Measurements from ENCODE around the gene SKAP2. TPM values are rescaled to one million over a fixed set of nuclear protein-coding genes. Genes with fewer than 3 reads are reported as not detected.

Gene SKAP2
- total and polyA plus RNA-seq, 2 of the 4 experiments (the other 2 are of a cell fraction), result 5.7 to 7.4 TPM

DNA sequence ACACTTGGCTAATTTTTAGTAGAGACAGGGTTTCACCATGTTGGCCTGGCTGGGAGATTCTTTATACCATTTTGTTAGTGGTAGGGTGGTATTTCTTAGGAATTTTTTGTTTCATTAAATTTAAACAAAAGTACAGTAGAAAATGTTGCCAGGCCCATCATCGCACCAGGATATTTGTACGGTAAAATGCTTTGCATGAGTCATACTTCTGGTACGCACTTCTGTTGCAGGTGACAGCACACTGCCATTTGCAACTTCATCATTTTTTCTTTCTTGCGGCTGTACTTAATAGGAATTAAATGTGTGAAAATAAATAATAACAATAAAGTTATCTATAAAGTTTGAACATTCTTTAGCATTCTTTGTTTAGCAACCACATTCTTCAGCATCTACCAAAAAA, 195.6 kb downstream of the SKAP2 start:
- Histone ChIP-seq H3K27ac (ENCODE audit: insufficient read depth, low read length) (no peak overlapping the region), H2BK5ac (ENCODE audit: low read depth, low read length, poor library complexity, severe bottlenecking) (no peak overlapping the region), H3K4me2 (ENCODE audit: low read depth, low read length) (no peak overlapping the region), H3K9me1 (ENCODE audit: insufficient read depth, low read length) (no peaks in the 10 kb centered on the region), H3K18ac (ENCODE audit: low read depth, low read length) (no peak overlapping the region), H2AK9ac (replicated peaks; ENCODE audit: low read depth, low read length, poor library complexity) (no peak overlapping the region), H3K9ac (ENCODE audit: low read depth, low read length) (no peak overlapping the region), H3K36me3 (ENCODE audit: control insufficient read depth, insufficient read depth, low read length) (no peaks in the 10 kb centered on the region), H2BK15ac (ENCODE audit: low read depth, low read length) (no peak overlapping the region), H2AK5ac (ENCODE audit: low read depth, low read length) (no peak overlapping the region), H4K5ac (ENCODE audit: low read depth, low read length) (no peak overlapping the region), H3K23ac (ENCODE audit: low read depth, low read length) (no peak overlapping the region), H3K56ac (ENCODE audit: extremely low read depth, insufficient read depth, low read length) (no peak overlapping the region), H2AFZ (replicated peaks; ENCODE audit: low read length, poor library complexity) (no peak overlapping the region), H4K20me1 (ENCODE audit: insufficient read depth, low read length) (no peaks in the 10 kb centered on the region), H3K4ac (ENCODE audit: low read depth, low read length) (no peak overlapping the region), H2BK20ac (ENCODE audit: low read depth, low read length) (no peak overlapping the region), H2BK120ac (ENCODE audit: low read depth, low read length) (no peak overlapping the region), H3K79me1 (ENCODE audit: low read depth in 1 of 2, low read length in 2 of 2) (no peaks in the 10 kb centered on the region), H3K4me1 (ENCODE audit: control insufficient read depth, insufficient read depth, low read length) (no peaks in the 10 kb centered on the region), H3K9me3 (ENCODE audit: control insufficient read depth, insufficient read depth, low read length) (no peaks in the 10 kb centered on the region), H3K14ac (replicated peaks; ENCODE audit: low read depth, low read length) (no peak overlapping the region), H4K8ac (ENCODE audit: low read depth in 2 of 2, low read length in 2 of 2) (no peak overlapping the region), H3K4me3 (ENCODE audit: insufficient read depth, low read depth, low read length) (no peak overlapping the region), H4K91ac (ENCODE audit: insufficient read depth, low read depth, low read length) (no peak overlapping the region), H3K27me3 (ENCODE audit: control insufficient read depth, insufficient read depth, low read length) (no peaks in the 10 kb centered on the region)
- ATAC-seq (ENCODE audit: low read depth) (no peak), DNase-seq (no peak)
- TF ChIP-seq RCOR1 (IDR thresholded peaks at IDR 0.05; ENCODE audit: insufficient replicate concordance, low read length) (no peak), RAD21 (IDR thresholded peaks at IDR 0.05; ENCODE audit: low read length) (no peak), NFE2L2 (IDR thresholded peaks at IDR 0.05; ENCODE audit: low read depth, low read length) (no peak), CEBPB (IDR thresholded peaks at IDR 0.05; ENCODE audit: low read depth, low read length) (no peak), MAZ (IDR thresholded peaks at IDR 0.05; ENCODE audit: borderline replicate concordance, low read depth, low read length) (no peak), BHLHE40 (IDR thresholded peaks at IDR 0.05; ENCODE audit: low read depth, low read length) (no peak), FOS (IDR thresholded peaks at IDR 0.05; ENCODE audit: low read depth, low read length) (no peak), CHD1 (IDR thresholded peaks at IDR 0.05; ENCODE audit: low read depth, low read length) (no peak), RFX5 (IDR thresholded peaks at IDR 0.05; ENCODE audit: low read depth, low read length) (no peak), MXI1 (IDR thresholded peaks at IDR 0.05; ENCODE audit: borderline replicate concordance, low read depth, low read length) (no peak), POLR2A (IDR thresholded peaks at IDR 0.05; ENCODE audit: low read depth, low read length) (no peak), MAFK (IDR thresholded peaks at IDR 0.05; ENCODE audit: low read depth, low read length) (no peak), SMC3 (IDR thresholded peaks at IDR 0.05; ENCODE audit: low read depth, low read length) (no peak)
- TF ChIP-seq, protein P1, sequence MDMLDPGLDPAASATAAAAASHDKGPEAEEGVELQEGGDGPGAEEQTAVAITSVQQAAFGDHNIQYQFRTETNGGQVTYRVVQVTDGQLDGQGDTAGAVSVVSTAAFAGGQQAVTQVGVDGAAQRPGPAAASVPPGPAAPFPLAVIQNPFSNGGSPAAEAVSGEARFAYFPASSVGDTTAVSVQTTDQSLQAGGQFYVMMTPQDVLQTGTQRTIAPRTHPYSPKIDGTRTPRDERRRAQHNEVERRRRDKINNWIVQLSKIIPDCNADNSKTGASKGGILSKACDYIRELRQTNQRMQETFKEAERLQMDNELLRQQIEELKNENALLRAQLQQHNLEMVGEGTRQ (IDR thresholded peaks at IDR 0.05; ENCODE audit: low read depth, low read length), result no peak
- TF ChIP-seq, protein P2, sequence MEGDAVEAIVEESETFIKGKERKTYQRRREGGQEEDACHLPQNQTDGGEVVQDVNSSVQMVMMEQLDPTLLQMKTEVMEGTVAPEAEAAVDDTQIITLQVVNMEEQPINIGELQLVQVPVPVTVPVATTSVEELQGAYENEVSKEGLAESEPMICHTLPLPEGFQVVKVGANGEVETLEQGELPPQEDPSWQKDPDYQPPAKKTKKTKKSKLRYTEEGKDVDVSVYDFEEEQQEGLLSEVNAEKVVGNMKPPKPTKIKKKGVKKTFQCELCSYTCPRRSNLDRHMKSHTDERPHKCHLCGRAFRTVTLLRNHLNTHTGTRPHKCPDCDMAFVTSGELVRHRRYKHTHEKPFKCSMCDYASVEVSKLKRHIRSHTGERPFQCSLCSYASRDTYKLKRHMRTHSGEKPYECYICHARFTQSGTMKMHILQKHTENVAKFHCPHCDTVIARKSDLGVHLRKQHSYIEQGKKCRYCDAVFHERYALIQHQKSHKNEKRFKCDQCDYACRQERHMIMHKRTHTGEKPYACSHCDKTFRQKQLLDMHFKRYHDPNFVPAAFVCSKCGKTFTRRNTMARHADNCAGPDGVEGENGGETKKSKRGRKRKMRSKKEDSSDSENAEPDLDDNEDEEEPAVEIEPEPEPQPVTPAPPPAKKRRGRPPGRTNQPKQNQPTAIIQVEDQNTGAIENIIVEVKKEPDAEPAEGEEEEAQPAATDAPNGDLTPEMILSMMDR (conservative IDR thresholded peaks at IDR 0.05; ENCODE audit: low read depth, low read length), result no peak
- TF ChIP-seq, protein P3, sequence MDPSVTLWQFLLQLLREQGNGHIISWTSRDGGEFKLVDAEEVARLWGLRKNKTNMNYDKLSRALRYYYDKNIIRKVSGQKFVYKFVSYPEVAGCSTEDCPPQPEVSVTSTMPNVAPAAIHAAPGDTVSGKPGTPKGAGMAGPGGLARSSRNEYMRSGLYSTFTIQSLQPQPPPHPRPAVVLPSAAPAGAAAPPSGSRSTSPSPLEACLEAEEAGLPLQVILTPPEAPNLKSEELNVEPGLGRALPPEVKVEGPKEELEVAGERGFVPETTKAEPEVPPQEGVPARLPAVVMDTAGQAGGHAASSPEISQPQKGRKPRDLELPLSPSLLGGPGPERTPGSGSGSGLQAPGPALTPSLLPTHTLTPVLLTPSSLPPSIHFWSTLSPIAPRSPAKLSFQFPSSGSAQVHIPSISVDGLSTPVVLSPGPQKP (IDR thresholded peaks at IDR 0.05; ENCODE audit: borderline replicate concordance, low read depth, low read length), result no peak
- intact Hi-C loops (cut with micrococcal nuclease) (loop anchor here (10.0 kb wide), 1 partner anchor 164 kb away; no protein-coding TSS in a partner anchor), in situ Hi-C loops (cut with MboI; ENCODE audit: low sequenced_read_pairs) (loop anchor here (25.0 kb wide), 2 partner anchors 457 to 582 kb away; partner anchors contain the start of genes CBX3 and HNRNPA2B1), dilution Hi-C loops (cut with HindIII; ENCODE audit: low sequenced_read_pairs, unreplicated experiment) (no loop called here)
- ChIA-PET CTCF (no interaction called here), POLR2A (ENCODE audit: unreplicated experiment) (no interaction called here)
- no TSS peak for BruUV-seq (replicated peaks)
- WGBS, 2 experiments (ENCODE audit: extremely low coverage in 2 of 2, insufficient read length in 1 of 2), result no CpG with 5 or more reads among the region's 4 CpGs
